ENCODE data around the gene IL34.
"Not testable (repeated sequence)": the region's sequence is repeated elsewhere in the genome, so short reads cannot be mapped to it uniquely, and the experiment has no call there.

IL34 gene

GRCh38 chr16:70615945-70616344 is 30.4 kb upstream of the IL34 start:
- no peak for DNase-seq (ENCODE audit: low read depth in 1 of 2, low spot score in 1 of 2)
- Histone ChIP-seq H3K27ac (replicated peaks) (no peak overlapping the region), H3K4me3 (replicated peaks; ENCODE audit: insufficient read depth, low read length) (no peak overlapping the region), H3K27me3 (ENCODE audit: insufficient read depth, poor library complexity, severe bottlenecking) (no peaks in the 10 kb centered on the region)
- no peak for TF ChIP-seq POLR2AphosphoS5 (IDR thresholded peaks at IDR 0.05; ENCODE audit: low read depth)
- TF ChIP-seq, protein P1, sequence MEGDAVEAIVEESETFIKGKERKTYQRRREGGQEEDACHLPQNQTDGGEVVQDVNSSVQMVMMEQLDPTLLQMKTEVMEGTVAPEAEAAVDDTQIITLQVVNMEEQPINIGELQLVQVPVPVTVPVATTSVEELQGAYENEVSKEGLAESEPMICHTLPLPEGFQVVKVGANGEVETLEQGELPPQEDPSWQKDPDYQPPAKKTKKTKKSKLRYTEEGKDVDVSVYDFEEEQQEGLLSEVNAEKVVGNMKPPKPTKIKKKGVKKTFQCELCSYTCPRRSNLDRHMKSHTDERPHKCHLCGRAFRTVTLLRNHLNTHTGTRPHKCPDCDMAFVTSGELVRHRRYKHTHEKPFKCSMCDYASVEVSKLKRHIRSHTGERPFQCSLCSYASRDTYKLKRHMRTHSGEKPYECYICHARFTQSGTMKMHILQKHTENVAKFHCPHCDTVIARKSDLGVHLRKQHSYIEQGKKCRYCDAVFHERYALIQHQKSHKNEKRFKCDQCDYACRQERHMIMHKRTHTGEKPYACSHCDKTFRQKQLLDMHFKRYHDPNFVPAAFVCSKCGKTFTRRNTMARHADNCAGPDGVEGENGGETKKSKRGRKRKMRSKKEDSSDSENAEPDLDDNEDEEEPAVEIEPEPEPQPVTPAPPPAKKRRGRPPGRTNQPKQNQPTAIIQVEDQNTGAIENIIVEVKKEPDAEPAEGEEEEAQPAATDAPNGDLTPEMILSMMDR (IDR thresholded peaks at IDR 0.05; ENCODE audit: insufficient read depth, low read length), result no peak
- TF ChIP-seq GABPA (IDR thresholded peaks at IDR 0.05; ENCODE audit: low read depth), result no peak
- TF ChIP-seq SPI1 (IDR thresholded peaks at IDR 0.05; ENCODE audit: borderline replicate concordance, low read depth), result no peak
- TF ChIP-seq, protein P2, sequence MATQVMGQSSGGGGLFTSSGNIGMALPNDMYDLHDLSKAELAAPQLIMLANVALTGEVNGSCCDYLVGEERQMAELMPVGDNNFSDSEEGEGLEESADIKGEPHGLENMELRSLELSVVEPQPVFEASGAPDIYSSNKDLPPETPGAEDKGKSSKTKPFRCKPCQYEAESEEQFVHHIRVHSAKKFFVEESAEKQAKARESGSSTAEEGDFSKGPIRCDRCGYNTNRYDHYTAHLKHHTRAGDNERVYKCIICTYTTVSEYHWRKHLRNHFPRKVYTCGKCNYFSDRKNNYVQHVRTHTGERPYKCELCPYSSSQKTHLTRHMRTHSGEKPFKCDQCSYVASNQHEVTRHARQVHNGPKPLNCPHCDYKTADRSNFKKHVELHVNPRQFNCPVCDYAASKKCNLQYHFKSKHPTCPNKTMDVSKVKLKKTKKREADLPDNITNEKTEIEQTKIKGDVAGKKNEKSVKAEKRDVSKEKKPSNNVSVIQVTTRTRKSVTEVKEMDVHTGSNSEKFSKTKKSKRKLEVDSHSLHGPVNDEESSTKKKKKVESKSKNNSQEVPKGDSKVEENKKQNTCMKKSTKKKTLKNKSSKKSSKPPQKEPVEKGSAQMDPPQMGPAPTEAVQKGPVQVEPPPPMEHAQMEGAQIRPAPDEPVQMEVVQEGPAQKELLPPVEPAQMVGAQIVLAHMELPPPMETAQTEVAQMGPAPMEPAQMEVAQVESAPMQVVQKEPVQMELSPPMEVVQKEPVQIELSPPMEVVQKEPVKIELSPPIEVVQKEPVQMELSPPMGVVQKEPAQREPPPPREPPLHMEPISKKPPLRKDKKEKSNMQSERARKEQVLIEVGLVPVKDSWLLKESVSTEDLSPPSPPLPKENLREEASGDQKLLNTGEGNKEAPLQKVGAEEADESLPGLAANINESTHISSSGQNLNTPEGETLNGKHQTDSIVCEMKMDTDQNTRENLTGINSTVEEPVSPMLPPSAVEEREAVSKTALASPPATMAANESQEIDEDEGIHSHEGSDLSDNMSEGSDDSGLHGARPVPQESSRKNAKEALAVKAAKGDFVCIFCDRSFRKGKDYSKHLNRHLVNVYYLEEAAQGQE (IDR thresholded peaks at IDR 0.05; ENCODE audit: insufficient replicate concordance, low read depth), result no peak

DNA sequence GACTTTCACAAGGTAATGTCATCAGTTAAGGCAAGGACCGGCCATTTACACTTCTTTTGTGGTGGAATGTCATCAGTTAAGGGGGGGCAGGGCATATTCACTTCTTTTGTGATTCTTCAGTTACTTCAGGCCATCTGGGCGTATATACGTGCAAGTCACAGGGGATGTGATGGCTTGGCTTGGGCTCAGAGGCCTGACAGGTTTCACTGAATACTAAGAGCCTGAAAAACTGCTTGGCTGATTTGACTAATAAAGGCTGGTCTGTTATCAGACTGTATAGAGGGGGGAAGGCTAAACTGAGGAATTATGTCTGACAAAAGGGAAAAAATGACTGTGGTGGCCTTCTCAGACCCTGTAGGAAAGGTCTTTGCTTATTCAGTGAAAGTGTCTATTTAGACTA is 24.5 kb upstream of the IL34 start:
- not testable (repeated sequence) for DNase-seq (ENCODE audit: low read depth in 1 of 2, low spot score in 1 of 2); H3K27ac ChIP-seq (replicated peaks); H3K27me3 ChIP-seq (ENCODE audit: insufficient read depth, poor library complexity, severe bottlenecking); H3K4me3 ChIP-seq (replicated peaks; ENCODE audit: insufficient read depth, low read length)

GRCh38 chr16:70627696-70628095 is 18.7 kb upstream of the IL34 start:
- Histone ChIP-seq H3K27ac (replicated peaks) (no peak overlapping the region), H3K4me3 (replicated peaks; ENCODE audit: insufficient read depth, low read length) (no peak overlapping the region), H3K27me3 (ENCODE audit: insufficient read depth, poor library complexity, severe bottlenecking) (no peaks in the 10 kb centered on the region)
- no peak for TF ChIP-seq SPI1 (IDR thresholded peaks at IDR 0.05; ENCODE audit: borderline replicate concordance, low read depth)
- TF ChIP-seq GABPA (IDR thresholded peaks at IDR 0.05; ENCODE audit: low read depth), result no peak
- DNase-seq (ENCODE audit: low read depth in 1 of 2, low spot score in 1 of 2), result no peak

DNA sequence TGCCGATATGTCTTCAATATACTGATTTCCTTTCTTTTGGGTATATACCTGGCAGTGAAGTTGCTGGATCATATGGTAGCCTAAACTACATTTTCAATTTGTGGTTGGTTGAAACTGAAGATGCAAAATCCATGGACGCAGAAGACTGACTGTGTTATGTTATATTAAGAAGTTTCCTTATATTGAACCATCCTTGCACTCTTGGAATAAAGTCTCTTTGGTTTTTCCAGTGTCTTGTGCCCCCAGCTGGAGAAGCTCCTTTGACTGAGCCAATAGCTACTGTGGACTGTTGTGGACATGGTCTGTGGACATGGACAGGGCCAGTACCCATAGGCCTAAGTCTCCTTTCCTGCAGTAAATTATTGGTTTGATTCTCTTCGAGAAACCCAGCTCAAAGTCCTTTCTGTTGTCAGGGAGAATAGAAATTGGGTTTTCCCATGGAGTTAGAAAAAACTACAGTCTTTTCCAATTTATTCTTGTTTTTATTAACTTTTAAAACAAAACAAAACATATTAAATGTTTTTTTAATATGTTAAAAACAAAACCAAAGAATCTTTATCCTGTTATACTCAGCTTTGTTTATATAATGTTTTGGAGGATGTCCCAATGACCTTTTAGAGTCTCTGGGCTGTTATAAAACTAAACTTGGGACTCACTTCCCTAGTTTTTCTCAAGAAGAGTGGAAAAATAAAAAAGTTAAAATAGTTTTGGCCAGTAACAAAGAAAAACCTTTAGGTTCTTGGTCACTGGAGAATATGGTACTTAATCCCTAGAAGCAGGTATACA is 15.2 kb upstream of the IL34 start:
- TF ChIP-seq, protein P1 (IDR thresholded peaks at IDR 0.05; ENCODE audit: insufficient read depth, low read length), result no peak
- TF ChIP-seq, protein P2 (IDR thresholded peaks at IDR 0.05; ENCODE audit: insufficient replicate concordance, low read depth), result no peak
- TF ChIP-seq SPI1 (IDR thresholded peaks at IDR 0.05; ENCODE audit: borderline replicate concordance, low read depth) (no peak), POLR2AphosphoS5 (IDR thresholded peaks at IDR 0.05; ENCODE audit: low read depth) (no peak)
- Histone ChIP-seq H3K27ac (replicated peaks) (no peak overlapping the region), H3K4me3 (replicated peaks; ENCODE audit: insufficient read depth, low read length) (no peak overlapping the region), H3K27me3 (ENCODE audit: insufficient read depth, poor library complexity, severe bottlenecking) (no peaks in the 10 kb centered on the region)
- no peak for DNase-seq (ENCODE audit: low read depth in 1 of 2, low spot score in 1 of 2)

- Histone ChIP-seq H3K4me3 (replicated peaks; ENCODE audit: insufficient read depth, low read length) (no peak overlapping the region), H3K27ac (replicated peaks) (no peak overlapping the region), H3K27me3 (ENCODE audit: insufficient read depth, poor library complexity, severe bottlenecking) (no peaks in the 10 kb centered on the region)
- TF ChIP-seq SPI1 (IDR thresholded peaks at IDR 0.05; ENCODE audit: borderline replicate concordance, low read depth), result no peak
- TF ChIP-seq, protein P1 (IDR thresholded peaks at IDR 0.05; ENCODE audit: insufficient read depth, low read length), result no peak
- TF ChIP-seq, protein P2 (IDR thresholded peaks at IDR 0.05; ENCODE audit: insufficient replicate concordance, low read depth), result no peak
- TF ChIP-seq GABPA (IDR thresholded peaks at IDR 0.05; ENCODE audit: low read depth), result no peak
- no peak for TF ChIP-seq POLR2AphosphoS5 (IDR thresholded peaks at IDR 0.05; ENCODE audit: low read depth)
- no peak for DNase-seq (ENCODE audit: low read depth in 1 of 2, low spot score in 1 of 2)
Observed at GRCh38 chr16:70632273-70632672, 14.1 kb upstream of the IL34 start.

DNA sequence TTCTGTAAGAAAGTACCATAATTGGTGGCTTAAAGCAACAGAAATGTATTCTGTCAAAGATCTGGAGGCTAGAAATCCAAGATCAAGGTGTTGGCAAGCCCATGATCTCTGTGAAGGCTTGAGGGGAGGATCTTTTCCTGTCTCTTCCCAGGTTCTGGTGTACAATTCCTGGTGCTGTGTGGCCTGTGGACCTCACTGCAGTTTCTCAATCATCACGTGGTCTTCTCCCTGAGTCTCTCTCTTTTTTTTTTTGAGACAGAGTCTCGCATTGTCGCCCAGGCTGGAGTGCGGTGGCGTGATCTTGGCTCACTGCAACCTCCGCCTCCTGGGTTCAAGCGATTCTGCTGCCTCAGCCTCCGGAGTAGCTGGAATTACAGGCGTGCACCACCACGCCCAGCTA is 12.7 kb upstream of the IL34 start:
- not testable (repeated sequence) for H3K27me3 ChIP-seq (ENCODE audit: insufficient read depth, poor library complexity, severe bottlenecking); H3K27ac ChIP-seq (replicated peaks); H3K4me3 ChIP-seq (replicated peaks; ENCODE audit: insufficient read depth, low read length); DNase-seq (ENCODE audit: low read depth in 1 of 2, low spot score in 1 of 2)

Data from HL-60 (cell line).